ENCODE data around the gene ARMH4.

The ARMH4 gene

GRCh38 chr14:58068306-58068705 lies 83.7 kb downstream of the ARMH4 start:
- TF ChIP-seq, protein P1, sequence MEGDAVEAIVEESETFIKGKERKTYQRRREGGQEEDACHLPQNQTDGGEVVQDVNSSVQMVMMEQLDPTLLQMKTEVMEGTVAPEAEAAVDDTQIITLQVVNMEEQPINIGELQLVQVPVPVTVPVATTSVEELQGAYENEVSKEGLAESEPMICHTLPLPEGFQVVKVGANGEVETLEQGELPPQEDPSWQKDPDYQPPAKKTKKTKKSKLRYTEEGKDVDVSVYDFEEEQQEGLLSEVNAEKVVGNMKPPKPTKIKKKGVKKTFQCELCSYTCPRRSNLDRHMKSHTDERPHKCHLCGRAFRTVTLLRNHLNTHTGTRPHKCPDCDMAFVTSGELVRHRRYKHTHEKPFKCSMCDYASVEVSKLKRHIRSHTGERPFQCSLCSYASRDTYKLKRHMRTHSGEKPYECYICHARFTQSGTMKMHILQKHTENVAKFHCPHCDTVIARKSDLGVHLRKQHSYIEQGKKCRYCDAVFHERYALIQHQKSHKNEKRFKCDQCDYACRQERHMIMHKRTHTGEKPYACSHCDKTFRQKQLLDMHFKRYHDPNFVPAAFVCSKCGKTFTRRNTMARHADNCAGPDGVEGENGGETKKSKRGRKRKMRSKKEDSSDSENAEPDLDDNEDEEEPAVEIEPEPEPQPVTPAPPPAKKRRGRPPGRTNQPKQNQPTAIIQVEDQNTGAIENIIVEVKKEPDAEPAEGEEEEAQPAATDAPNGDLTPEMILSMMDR (IDR thresholded peaks at IDR 0.05; ENCODE audit: control insufficient read depth, insufficient read depth, low read depth, low read length, missing control alignments), result no peak
- DNase-seq (ENCODE audit: low read depth), result no peak
- no peak overlapping the region for H3K4me3 ChIP-seq (ENCODE audit: control insufficient read depth, low read depth, low read length)

DNA sequence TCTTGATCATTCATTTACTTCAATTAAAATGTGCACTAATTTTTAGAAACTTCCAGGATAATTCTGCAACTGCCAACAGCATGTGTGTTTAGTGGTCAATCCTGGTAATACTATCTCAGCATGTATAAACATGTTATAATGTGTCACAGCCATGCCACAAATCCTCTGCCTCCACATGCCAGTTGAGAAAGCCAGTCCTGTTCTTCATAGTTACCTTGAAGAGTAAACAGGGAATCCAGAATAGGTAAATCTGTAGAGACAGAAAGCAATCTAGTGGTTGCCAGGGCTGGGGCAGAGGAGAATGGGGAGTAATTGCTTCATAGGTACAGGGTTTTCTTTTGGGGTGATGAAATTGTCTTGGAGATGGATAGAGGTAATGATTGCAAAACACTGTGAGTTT lies 85.9 kb downstream of the ARMH4 start:
- TF ChIP-seq, protein P1 (IDR thresholded peaks at IDR 0.05; ENCODE audit: control insufficient read depth, insufficient read depth, low read depth, low read length, missing control alignments), result no peak
- no peak for DNase-seq (ENCODE audit: low read depth)
- no peak overlapping the region for H3K4me3 ChIP-seq (ENCODE audit: control insufficient read depth, low read depth, low read length)

GRCh38 chr14:58061581-58061980 lies 90.4 kb downstream of the ARMH4 start:
- TF ChIP-seq, protein P1 (IDR thresholded peaks at IDR 0.05; ENCODE audit: control insufficient read depth, insufficient read depth, low read depth, low read length, missing control alignments), result no peak
- no peak for DNase-seq (ENCODE audit: low read depth)
- H3K4me3 ChIP-seq (ENCODE audit: control insufficient read depth, low read depth, low read length), result no peak overlapping the region

DNA sequence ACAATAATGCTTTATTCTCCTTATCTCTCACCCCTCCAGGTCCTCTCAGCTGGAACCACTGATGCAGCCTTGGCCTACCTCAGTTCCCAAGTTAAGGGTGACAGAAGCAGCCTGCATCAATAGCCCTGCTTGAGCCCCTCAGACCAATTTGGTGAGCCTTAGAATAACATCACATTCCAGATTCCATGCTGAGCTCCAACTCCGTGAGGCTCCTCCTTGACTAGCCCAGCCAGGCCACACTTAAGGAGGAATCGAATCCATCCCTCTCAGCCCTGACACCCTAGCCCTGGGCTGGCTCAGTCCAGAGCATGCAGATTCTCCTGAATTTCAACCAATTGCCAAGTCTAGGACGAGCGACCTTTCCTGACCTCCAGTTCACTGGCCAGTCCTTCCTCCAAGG lies 91.1 kb downstream of the ARMH4 start:
- no peak overlapping the region for H3K4me3 ChIP-seq (ENCODE audit: control insufficient read depth, low read depth, low read length)
- no peak for DNase-seq (ENCODE audit: low read depth)
- TF ChIP-seq, protein P1 (IDR thresholded peaks at IDR 0.05; ENCODE audit: control insufficient read depth, insufficient read depth, low read depth, low read length, missing control alignments), result no peak

- no peak overlapping the region for H3K4me3 ChIP-seq (ENCODE audit: control insufficient read depth, low read depth, low read length)
- TF ChIP-seq, protein P1 (IDR thresholded peaks at IDR 0.05; ENCODE audit: control insufficient read depth, insufficient read depth, low read depth, low read length, missing control alignments), result no peak
- DNase-seq (ENCODE audit: low read depth), result no peak
These were observed 91.9 kb downstream of the ARMH4 start for GRCh38 chr14:58060077-58060476.

DNA sequence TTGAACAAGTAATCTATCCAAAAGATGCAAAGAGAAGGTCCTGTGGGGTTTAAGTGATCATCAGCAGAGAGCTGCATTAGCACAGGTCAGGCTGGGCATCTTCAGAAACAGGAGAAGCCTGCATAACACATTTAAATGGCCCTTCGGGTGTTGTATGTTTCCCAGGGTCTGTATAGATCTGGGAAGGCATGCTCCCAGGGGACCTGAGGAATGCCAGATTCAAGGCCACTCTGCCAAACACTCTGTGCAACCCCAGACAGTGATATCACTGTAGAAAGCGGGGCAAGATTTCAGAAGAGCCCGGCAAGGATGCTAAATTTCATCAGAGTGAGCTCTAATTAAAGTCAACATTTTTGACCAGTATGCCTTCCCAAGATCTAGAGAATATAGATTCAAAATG lies 92.9 kb downstream of the ARMH4 start:
- DNase-seq (ENCODE audit: low read depth), result no peak
- TF ChIP-seq, protein P1 (IDR thresholded peaks at IDR 0.05; ENCODE audit: control insufficient read depth, insufficient read depth, low read depth, low read length, missing control alignments), result no peak

DNA sequence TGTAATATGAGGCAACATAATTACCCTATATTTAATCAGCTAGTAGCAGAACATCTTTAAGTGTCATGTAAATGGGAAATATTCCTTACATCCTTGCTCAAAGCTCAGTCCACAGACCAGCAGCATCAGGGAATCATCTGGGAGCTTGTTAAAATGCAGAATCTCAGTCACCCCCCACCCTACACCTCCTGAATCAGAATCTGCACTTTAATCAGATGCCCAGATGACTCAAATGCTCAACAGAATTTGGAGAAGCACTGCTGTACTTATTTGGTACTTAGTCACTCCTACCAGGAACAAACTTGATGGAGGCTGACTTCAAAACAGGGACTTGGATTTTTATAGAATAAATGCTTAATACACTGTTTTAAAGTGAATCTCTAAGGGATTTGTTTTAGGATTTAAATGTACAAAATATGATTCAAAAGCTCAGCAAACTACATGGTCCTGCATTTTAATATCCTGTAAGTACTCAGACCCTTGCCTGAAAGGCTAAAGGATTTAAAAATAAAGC lies 96.5 kb downstream of the ARMH4 start:
- H3K4me3 ChIP-seq (ENCODE audit: control insufficient read depth, low read depth, low read length), result no peak overlapping the region
- no peak for DNase-seq (ENCODE audit: low read depth)
- TF ChIP-seq, protein P1 (IDR thresholded peaks at IDR 0.05; ENCODE audit: control insufficient read depth, insufficient read depth, low read depth, low read length, missing control alignments), result no peak

More for the DNA sequence above, 92.9 kb downstream of the ARMH4 start:
- H3K4me3 ChIP-seq (ENCODE audit: control insufficient read depth, low read depth, low read length), result no peak overlapping the region
